Measurements from ENCODE around the gene FANCI. TPM values are rescaled to one million over a fixed set of nuclear protein-coding genes. Genes with fewer than 3 reads are reported as not detected.

The FANCI gene
- total RNA-seq, 6 experiments from 2014 or later: 0.98 to 7.2 (median 2.8) TPM

- Histone ChIP-seq H3K4me1 (peaks cover 0 to 21% (median 10%) of the 10 kb centered on the region in 4 donors), H3K36me3 (peaks cover 0 to 79% (median 42%) of the 10 kb centered on the region in 4 donors), H3K9me3 (no peaks in the 10 kb centered on the region), H3K27ac (no peak overlapping the region), H3K4me3 (no peak overlapping the region), H3K27me3 (no peaks in the 10 kb centered on the region)
- TF ChIP-seq CTCF (IDR thresholded peaks at IDR 0.05): no peak
- DNase-seq (no peak), ATAC-seq (no peak)
- intact Hi-C loops (cut with DNase I): no loop called here
- WGBS (ENCODE audit: insufficient coverage, low coverage, low lambda C conversion rate, missing lambda C conversion rate): no CpG with 5 or more reads among the region's 6 CpGs
Measured at GRCh38 chr15:89330119-89330518, 86.3 kb downstream of the FANCI start.

- 77% methylated on average over 6 of the region's 7 CpGs for WGBS (ENCODE audit: insufficient coverage, low coverage, low lambda C conversion rate, missing lambda C conversion rate)
Measured at GRCh38 chr15:89330881-89331595, 87.3 kb downstream of the FANCI start.

GRCh38 chr15:89332446-89332845 is 88.7 kb downstream of the FANCI start:
- Histone ChIP-seq H3K27ac (no peak overlapping the region), H3K4me1 (peaks cover 0 to 26% (median 10%) of the 10 kb centered on the region in 4 donors), H3K27me3 (no peaks in the 10 kb centered on the region), H3K4me3 (no peak overlapping the region), H3K36me3 (peaks cover 0 to 56% (median 24%) of the 10 kb centered on the region in 4 donors), H3K9me3 (no peaks in the 10 kb centered on the region)
- 13% methylated on average over 8 of the region's 10 CpGs for WGBS (ENCODE audit: insufficient coverage, low coverage, low lambda C conversion rate, missing lambda C conversion rate)
- intact Hi-C loops (cut with DNase I): no loop called here
- ATAC-seq (no peak), DNase-seq (no peak)
- TF ChIP-seq CTCF (IDR thresholded peaks at IDR 0.05): peak in 2 of 4 donors; percentile 11 to 16
- TF ChIP-seq POLR2A (IDR thresholded peaks at IDR 0.05): no peak

More at GRCh38 chr15:89330881-89331595, 87.3 kb downstream of the FANCI start:
- Histone ChIP-seq H3K36me3 (peaks cover 0 to 70% (median 35%) of the 10 kb centered on the region in 4 donors), H3K4me1 (peaks cover 0 to 26% (median 10%) of the 10 kb centered on the region in 4 donors), H3K4me3 (no peak overlapping the region), H3K9me3 (no peaks in the 10 kb centered on the region), H3K27ac (no peak overlapping the region), H3K27me3 (no peaks in the 10 kb centered on the region)
- intact Hi-C loops (cut with DNase I): no loop called here
- ATAC-seq: no peak
- TF ChIP-seq POLR2A (IDR thresholded peaks at IDR 0.05) (no peak), CTCF (IDR thresholded peaks at IDR 0.05) (no peak)
- no peak for DNase-seq

- 88% methylated on average over 6 of the region's 57 CpGs for whole genome bisulfite sequencing (ENCODE audit: insufficient coverage, low coverage, low lambda C conversion rate, missing lambda C conversion rate)
- peak overlapping the region in 1 of 3 donors; percentile 91 for H3K27ac ChIP-seq
- H3K9me3 ChIP-seq: no peaks in the 10 kb centered on the region
- peaks cover 0 to 48% (median 21%) of the 10 kb centered on the region in 4 donors for H3K36me3 ChIP-seq
- peak overlapping the region; percentile 89 to 98 (median 92) for H3K4me3 ChIP-seq
- H3K27me3 ChIP-seq: no peaks in the 10 kb centered on the region
- intact Hi-C loops (cut with DNase I): no loop called here
- TF ChIP-seq CTCF (IDR thresholded peaks at IDR 0.05) (no peak), POLR2A (IDR thresholded peaks at IDR 0.05) (no peak)
- peaks cover 0 to 26% (median 10%) of the 10 kb centered on the region in 4 donors for H3K4me1 ChIP-seq
- DNase-seq: peak in 1 of 3 donors; percentile 33
- no peak for ATAC-seq
Measured at GRCh38 chr15:89333011-89333860, 89.5 kb downstream of the FANCI start.
